HT1080 (cell line): ENCODE data around the gene SCNN1A. TPM values are rescaled to one million over a fixed set of nuclear protein-coding genes. Genes with fewer than 3 reads are reported as not detected.
A peak's percentile ranks its signal among the peaks of the same experiment; 100 is the strongest.

Experiments
- DNase-seq: peaks from one replicate; pipeline ENCODE4 v3.0.0-alpha.2; 2015; ENCODE audit warnings: low read depth
- total RNA-seq: library from RNA; depleted of rRNA; stranded (reverse); fragments of >200 nt; shearing (Covaris generic); gene quantifications from 2 replicates; pipeline ENCODE4 v1.2.3, GENCODE V29; 2014

SCNN1A gene
- total RNA-seq, 1 experiment from 2014 or later = 0.11 TPM

GRCh38 chr12:6369916-6370575, 5.3 kb downstream of the SCNN1A start:
- no peak for DNase-seq

GRCh38 chr12:6368906-6369525, 6.3 kb downstream of the SCNN1A start:
- DNase-seq = peak; percentile 43

- DNase-seq = no peak
Measured at GRCh38 chr12:6367969-6368892, 7.1 kb downstream of the SCNN1A start.

- DNase-seq = peak; percentile 42
Measured at GRCh38 chr12:6367065-6367968, 8.0 kb downstream of the SCNN1A start.

- no peak for DNase-seq
Measured at GRCh38 chr12:6364044-6364374, 11.4 kb downstream of the SCNN1A start.

- DNase-seq = no peak
Measured at GRCh38 chr12:6363330-6364043, 11.9 kb downstream of the SCNN1A start.

- DNase-seq = no peak
Measured at GRCh38 chr12:6363010-6363329, 12.4 kb downstream of the SCNN1A start.

GRCh38 chr12:6362403-6362802, 13.0 kb downstream of the SCNN1A start:
- peak; percentile 59 for DNase-seq

GRCh38 chr12:6361834-6362233, 13.5 kb downstream of the SCNN1A start:
- DNase-seq = peak; percentile 94

- no peak for DNase-seq
Measured at GRCh38 chr12:6360578-6361490, 14.5 kb downstream of the SCNN1A start.

GRCh38 chr12:6360080-6360571, 15.2 kb downstream of the SCNN1A start:
- DNase-seq = no peak

GRCh38 chr12:6358881-6359280, 16.5 kb downstream of the SCNN1A start:
- DNase-seq = no peak

GRCh38 chr12:6356374-6356820, 19.0 kb downstream of the SCNN1A start:
- DNase-seq = no peak

- no peak for DNase-seq
Measured at GRCh38 chr12:6355491-6356373, 19.6 kb downstream of the SCNN1A start.

- DNase-seq = no peak
Measured at GRCh38 chr12:6354495-6355393, 20.6 kb downstream of the SCNN1A start.

- DNase-seq = no peak
Measured at GRCh38 chr12:6352193-6353173, 22.9 kb downstream of the SCNN1A start.
